Natural killer cell (primary cell): Measurements from ENCODE around the gene ENO2. TPM values are rescaled to one million over a fixed set of nuclear protein-coding genes. Genes with fewer than 3 reads are reported as not detected.

Experiments
- ATAC-seq, 3 donors: fragments of 150-1000 bp in 2 of 3; fragments of 200-7000 bp in 1 of 3; cut with Tn5 transposase; 1 replicate in 1 of 3; 2 replicates in 2 of 3; pipeline ENCODE4 v1.10.0; 2021; ENCODE audit warnings: mild to moderate bottlenecking in 2 of 3, moderate library complexity in 2 of 3
- DNase-seq, 2 donors: peaks; one replicate each; pipeline versions ENCODE4 v3.0.0 to v3.0.0-alpha.2; 2013 to 2021; ENCODE audit warnings: mixed read lengths in 1 of 2
- H3K27ac ChIP-seq: one replicate; pipeline ENCODE4 v1.5.1; 2013; ENCODE audit warnings: mild to moderate bottlenecking, low read length
- H3K27me3 ChIP-seq: one replicate; pipeline ENCODE4 v1.6.1; 2013; ENCODE audit warnings: low read length; ENCODE audit not compliant: control insufficient read depth, insufficient read depth
- H3K36me3 ChIP-seq: one replicate; pipeline ENCODE4 v1.6.1; 2013; ENCODE audit warnings: low read length; ENCODE audit not compliant: control insufficient read depth, insufficient read depth
- H3K4me1 ChIP-seq: one replicate; pipeline ENCODE4 v1.6.1; 2013; ENCODE audit warnings: low read length; ENCODE audit not compliant: control insufficient read depth, insufficient read depth
- H3K4me3 ChIP-seq: one replicate; pipeline ENCODE4 v1.5.1; 2013; ENCODE audit warnings: low read length
- H3K9me3 ChIP-seq: one replicate; pipeline ENCODE4 v1.6.1; 2013; ENCODE audit warnings: low read length; ENCODE audit not compliant: control insufficient read depth, insufficient read depth
- H3K27ac Mint-ChIP-seq, 2 donors: one replicate each; pipeline ENCODE4 v1.8.0; 2022; ENCODE audit warnings: mild to moderate bottlenecking in 2 of 2, mixed read lengths in 2 of 2, moderate library complexity in 1 of 2
- H3K27me3 Mint-ChIP-seq, 2 donors: one replicate each; pipeline ENCODE4 v1.8.0; 2022; ENCODE audit warnings: low read depth in 2 of 2, mixed read lengths in 2 of 2
- H3K36me3 Mint-ChIP-seq: one replicate; pipeline ENCODE4 v1.8.0; 2022; ENCODE audit warnings: mixed read lengths
- H3K4me1 Mint-ChIP-seq, 2 donors: one replicate each; pipeline ENCODE4 v1.8.0; 2022; ENCODE audit warnings: mixed read lengths in 2 of 2
- H3K4me3 Mint-ChIP-seq: one replicate; pipeline ENCODE4 v1.8.0; 2022; ENCODE audit warnings: mild to moderate bottlenecking, moderate library complexity, mixed read lengths
- H3K9me3 Mint-ChIP-seq, 2 donors: one replicate each; pipeline ENCODE4 v1.8.0; 2022; ENCODE audit warnings: mixed read lengths in 2 of 2
- WGBS: methylation state at CpG from one replicate; pipeline ENCODE4 v1.1.7; 2013; ENCODE audit warnings: missing lambda C conversion rate; ENCODE audit not compliant: insufficient coverage; 5-methylcytosine and 5-hydroxymethylcytosine counted together
- intact Hi-C: fragments of 100-400 bp; cut with micrococcal nuclease; formaldehyde crosslinking; loops from one replicate; pipeline ENCODE4 v1.14.2; 2022
- total RNA-seq, 4 donors: library from RNA; stranded (reverse); fragments of 120-200 nt in 1 of 4; gene quantifications; one replicate each; pipeline versions ENCODE4 v1.2.3 to v1.2.4, GENCODE V29; 2013 to 2022
- TF ChIP-seq, protein P1 (sequence below): fragments of 200-600 bp; IDR thresholded peaks from one replicate; pipeline ENCODE4 v1.8.0; 2022; ENCODE audit warnings: antibody characterized with exemption

Gene ENO2
- total RNA-seq, 3 donors from 2014 or later (not counting 1 experiment from before 2014, with no cell fraction given) = 21.6 to 30.8 (median 23.1) TPM

DNA sequence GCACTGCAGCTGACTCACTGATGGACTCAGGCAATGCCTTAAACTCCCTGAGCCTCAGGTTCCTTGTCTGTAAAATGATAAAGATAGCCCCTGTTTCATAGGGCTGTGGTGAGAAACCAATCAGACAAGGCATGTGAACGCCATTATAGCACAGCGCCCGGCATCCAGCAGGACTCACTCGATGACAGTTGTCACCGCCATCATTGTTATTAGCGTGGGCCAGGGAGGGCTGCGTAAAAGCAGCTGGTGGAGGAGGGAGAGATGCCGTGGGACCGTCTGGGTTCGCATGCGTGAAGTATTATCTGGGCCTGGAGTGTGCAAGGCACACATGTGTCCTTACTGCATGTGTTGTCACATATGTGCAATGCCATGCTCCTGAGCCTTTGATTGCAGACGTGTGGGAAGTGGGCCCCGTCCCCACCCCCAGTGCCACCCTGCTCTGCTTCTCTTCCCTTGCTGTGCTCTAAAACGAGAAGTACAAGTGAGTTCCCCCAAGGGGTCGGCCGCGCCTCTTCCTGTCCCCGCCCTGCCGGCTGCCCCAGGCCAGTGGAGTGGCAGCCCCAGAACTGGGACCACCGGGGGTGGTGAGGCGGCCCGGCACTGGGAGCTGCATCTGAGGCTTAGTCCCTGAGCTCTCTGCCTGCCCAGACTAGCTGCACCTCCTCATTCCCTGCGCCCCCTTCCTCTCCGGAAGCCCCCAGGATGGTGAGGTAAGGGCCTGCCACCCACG, 36.6 kb downstream of the ENO2 start, which contains the start of gene PTPN6:
PTPN6 (plus strand) TSS at position 546 of the 730 bp plus-strand sequence; CDS start at position 703, 157 bp downstream.
- intact Hi-C loops = loop anchor here (5.0 kb wide), 1 partner anchor 66 kb away; the partner anchor contains the start of gene LPCAT3
- Histone ChIP-seq H3K4me3 (peak within 1 kb of the TSS; percentile 93), H3K4me1 (peaks cover 89% of the 10 kb centered on the region), H3K27ac (peak within 1 kb of the TSS; percentile 96), H3K9me3 (no peaks in the 10 kb centered on the region), H3K27me3 (no peaks in the 10 kb centered on the region), H3K36me3 (peaks cover 27% of the 10 kb centered on the region)
- WGBS = 1% methylated on average over 25 of the region's 25 CpGs
- peaks cover 83 to 99% of the 10 kb centered on the region in 2 donors for H3K4me1 Mint-ChIP-seq
- TF ChIP-seq, protein P1, sequence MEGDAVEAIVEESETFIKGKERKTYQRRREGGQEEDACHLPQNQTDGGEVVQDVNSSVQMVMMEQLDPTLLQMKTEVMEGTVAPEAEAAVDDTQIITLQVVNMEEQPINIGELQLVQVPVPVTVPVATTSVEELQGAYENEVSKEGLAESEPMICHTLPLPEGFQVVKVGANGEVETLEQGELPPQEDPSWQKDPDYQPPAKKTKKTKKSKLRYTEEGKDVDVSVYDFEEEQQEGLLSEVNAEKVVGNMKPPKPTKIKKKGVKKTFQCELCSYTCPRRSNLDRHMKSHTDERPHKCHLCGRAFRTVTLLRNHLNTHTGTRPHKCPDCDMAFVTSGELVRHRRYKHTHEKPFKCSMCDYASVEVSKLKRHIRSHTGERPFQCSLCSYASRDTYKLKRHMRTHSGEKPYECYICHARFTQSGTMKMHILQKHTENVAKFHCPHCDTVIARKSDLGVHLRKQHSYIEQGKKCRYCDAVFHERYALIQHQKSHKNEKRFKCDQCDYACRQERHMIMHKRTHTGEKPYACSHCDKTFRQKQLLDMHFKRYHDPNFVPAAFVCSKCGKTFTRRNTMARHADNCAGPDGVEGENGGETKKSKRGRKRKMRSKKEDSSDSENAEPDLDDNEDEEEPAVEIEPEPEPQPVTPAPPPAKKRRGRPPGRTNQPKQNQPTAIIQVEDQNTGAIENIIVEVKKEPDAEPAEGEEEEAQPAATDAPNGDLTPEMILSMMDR = no peak
- H3K9me3 Mint-ChIP-seq = no peaks in the 10 kb centered on the region
- H3K27me3 Mint-ChIP-seq = no peaks in the 10 kb centered on the region
- H3K4me3 Mint-ChIP-seq = peak within 1 kb of the TSS; percentile 91
- ATAC-seq (peak; percentile 10 to 65 (median 30)), DNase-seq (peak in 1 of 2 donors; percentile 68)
- peak within 1 kb of the TSS; percentile 98 to 99 for H3K27ac Mint-ChIP-seq
- H3K36me3 Mint-ChIP-seq = no peaks in the 10 kb centered on the region

GRCh38 chr12:6951551-6952120, 37.3 kb downstream of the ENO2 start:
- peaks cover 34% of the 10 kb centered on the region for H3K36me3 ChIP-seq
- no peaks in the 10 kb centered on the region for H3K36me3 Mint-ChIP-seq
- TF ChIP-seq, protein P1 = no peak
- H3K9me3 ChIP-seq = no peaks in the 10 kb centered on the region
- intact Hi-C loops = loop anchor here (1.0 to 5.0 kb wide), 2 partner anchors 10 to 66 kb away; partner anchors contain the start of gene LPCAT3
- no peaks in the 10 kb centered on the region for H3K27me3 Mint-ChIP-seq
- DNase-seq (peak in 1 of 2 donors; percentile 74), ATAC-seq (peak; percentile 25 to 51 (median 30))
- peak overlapping the region; percentile 98 to 99 for H3K27ac Mint-ChIP-seq
- no peaks in the 10 kb centered on the region for H3K9me3 Mint-ChIP-seq
- peak overlapping the region; percentile 96 for H3K27ac ChIP-seq
- H3K4me3 ChIP-seq = peak overlapping the region; percentile 93
- H3K4me1 ChIP-seq = peaks cover 89% of the 10 kb centered on the region
- WGBS = under 1% methylated on average over 19 of the region's 20 CpGs
- H3K4me1 Mint-ChIP-seq = peaks cover 86 to 99% of the 10 kb centered on the region in 2 donors
- H3K4me3 Mint-ChIP-seq = peak overlapping the region; percentile 91
- no peaks in the 10 kb centered on the region for H3K27me3 ChIP-seq

DNA sequence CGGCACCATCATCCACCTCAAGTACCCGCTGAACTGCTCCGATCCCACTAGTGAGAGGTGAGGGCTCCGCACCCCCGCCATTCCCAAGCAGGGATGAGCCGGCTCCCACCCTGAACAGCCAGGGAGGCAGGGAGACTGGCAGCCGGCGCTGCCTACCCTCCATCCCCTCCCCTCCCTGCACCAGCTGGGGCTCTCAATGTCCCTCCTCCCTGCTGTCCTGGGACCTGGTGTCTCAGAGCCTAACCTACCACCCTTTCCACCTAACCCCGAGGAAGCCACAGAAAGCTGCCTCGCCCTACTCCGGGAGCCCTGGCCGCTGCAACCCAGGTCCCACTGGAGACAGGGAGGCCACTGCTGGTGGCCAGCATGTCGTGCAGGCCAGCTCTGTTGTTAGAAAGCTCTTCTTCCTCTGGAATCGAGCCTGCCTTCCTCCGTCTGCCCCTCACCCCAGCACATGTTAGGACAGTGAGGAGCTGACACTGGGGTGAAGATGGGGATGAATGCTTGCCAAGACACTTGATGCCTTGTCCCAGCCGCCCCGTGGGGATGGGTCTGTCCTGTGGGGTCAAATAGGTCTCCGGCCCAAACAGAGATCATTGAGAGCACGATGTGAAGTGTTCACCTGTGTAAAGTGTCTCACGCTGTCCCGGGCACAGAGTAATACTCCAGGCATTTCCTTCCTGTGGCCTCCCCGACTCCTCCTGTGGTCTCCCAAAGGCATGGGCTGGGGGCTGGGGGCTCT, 37.9 kb downstream of the ENO2 start:
- WGBS = 2% methylated on average over 22 of the region's 22 CpGs
- peaks cover 40% of the 10 kb centered on the region for H3K36me3 ChIP-seq

More for the DNA sequence above, 37.9 kb downstream of the ENO2 start:
- H3K27ac Mint-ChIP-seq = peak overlapping the region; percentile 98 to 99
- H3K9me3 ChIP-seq = no peaks in the 10 kb centered on the region
- H3K4me3 ChIP-seq = peak overlapping the region; percentile 93
- ATAC-seq (no peak), DNase-seq (peak in 1 of 2 donors; percentile 49)
- H3K4me3 Mint-ChIP-seq = peak overlapping the region; percentile 91
- H3K36me3 Mint-ChIP-seq = no peaks in the 10 kb centered on the region
- H3K4me1 ChIP-seq = peaks cover 89% of the 10 kb centered on the region
- H3K4me1 Mint-ChIP-seq = peaks cover 86 to 99% of the 10 kb centered on the region in 2 donors
- intact Hi-C loops = loop anchor here (1.0 to 5.0 kb wide), 2 partner anchors 9 to 65 kb away; partner anchors contain the start of gene LPCAT3
- H3K27me3 ChIP-seq = no peaks in the 10 kb centered on the region
- H3K9me3 Mint-ChIP-seq = no peaks in the 10 kb centered on the region
- peak overlapping the region; percentile 96 for H3K27ac ChIP-seq
- TF ChIP-seq, protein P1 = no peak
- H3K27me3 Mint-ChIP-seq = no peaks in the 10 kb centered on the region
